CD4-positive, alpha-beta T cell (primary cell): ENCODE measurements around the gene HACD3. TPM values are rescaled to one million over a fixed set of nuclear protein-coding genes. Genes with fewer than 3 reads are reported as not detected.
"Not testable (repeated sequence)": the region's sequence is repeated elsewhere in the genome, so short reads cannot be mapped to it uniquely, and the experiment has no call there.

ENCODE experiments used
- ATAC-seq: fragments of 200-7000 bp; cut with Tn5 transposase; one replicate; pipeline ENCODE4 v1.10.0; 2022; ENCODE audit warnings: mild to moderate bottlenecking; ENCODE audit not compliant: poor library complexity
- CTCF ChIA-PET: fragments of 350-600 bp; sonication (Branson Sonifier 250); formaldehyde crosslinking; loops from one replicate; lab custom pipeline; 2021; ENCODE audit warnings: antibody characterized with exemption, inconsistent platforms; lab: Charles Lee
- POLR2A ChIA-PET: fragments of 350-600 bp; sonication (Branson Sonifier 250); formaldehyde crosslinking; loops from one replicate; lab custom pipeline; 2021; ENCODE audit warnings: antibody characterized with exemption, inconsistent platforms; lab: Charles Lee
- DNase-seq, 14 experiments: peaks; one replicate each; pipeline ENCODE4 v3.0.0-alpha.2; 2013 to 2020; ENCODE audit warnings: mixed read lengths in 2 of 14
- H3K27ac ChIP-seq, 2 donors: one replicate each; pipeline versions ENCODE4 v1.5.1 to v1.7.0; 2013; ENCODE audit warnings: low read length in 2 of 2, low read depth in 1 of 2, mild to moderate bottlenecking in 1 of 2
- H3K27me3 ChIP-seq, 2 experiments: 1 replicate in 1 of 2; 2 replicates in 1 of 2; pipeline versions ENCODE4 v1.6.1 to v1.7.0; 2013; ENCODE audit warnings: low read length in 2 of 2, control low read depth in 1 of 2, mild to moderate bottlenecking in 1 of 2, moderate library complexity in 1 of 2; ENCODE audit not compliant: insufficient read depth in 2 of 2, control insufficient read depth in 1 of 2
- H3K36me3 ChIP-seq: one replicate; pipeline ENCODE4 v1.6.1; 2013; ENCODE audit warnings: low read length, control low read depth; ENCODE audit not compliant: insufficient read depth
- H3K4me1 ChIP-seq: one replicate; pipeline ENCODE4 v1.6.1; 2013; ENCODE audit warnings: low read length, control low read depth; ENCODE audit not compliant: insufficient read depth
- H3K4me3 ChIP-seq: one replicate; pipeline ENCODE4 v1.5.1; 2013; ENCODE audit warnings: mild to moderate bottlenecking, low read length, moderate library complexity
- H3K9me3 ChIP-seq, 2 experiments: 1 replicate in 1 of 2; 2 replicates in 1 of 2; pipeline versions ENCODE4 v1.6.1 to v1.7.0; 2013; ENCODE audit warnings: low read length in 2 of 2, mild to moderate bottlenecking in 2 of 2, control low read depth in 1 of 2, moderate library complexity in 1 of 2; ENCODE audit not compliant: control insufficient read depth in 1 of 2, insufficient read depth in 1 of 2
- H3K27ac Mint-ChIP-seq: one replicate; pipeline ENCODE4 v1.8.0; 2020; ENCODE audit warnings: mixed read lengths
- H3K27me3 Mint-ChIP-seq: one replicate; pipeline ENCODE4 v1.8.0; 2021; ENCODE audit warnings: mixed read lengths
- H3K36me3 Mint-ChIP-seq: one replicate; pipeline ENCODE4 v1.8.0; 2021; ENCODE audit warnings: low read depth, mixed read lengths
- H3K4me1 Mint-ChIP-seq: one replicate; pipeline ENCODE4 v1.8.0; 2021; ENCODE audit warnings: low read depth, mixed read lengths
- H3K4me3 Mint-ChIP-seq: one replicate; pipeline ENCODE4 v1.8.0; 2020; ENCODE audit warnings: mild to moderate bottlenecking, mixed read lengths
- H3K9me3 Mint-ChIP-seq: one replicate; pipeline ENCODE4 v1.8.0; 2020; ENCODE audit warnings: mixed read lengths
- intact Hi-C, 2 experiments: fragments of 100-400 bp; cut with DNase I in 1 of 2; cut with micrococcal nuclease in 1 of 2; formaldehyde crosslinking; loops; one replicate each; pipeline versions ENCODE4 v1.15.1 to v1.9.0; 2023 to 2025; cut with DNase I, micrococcal nuclease
- total RNA-seq, 174 experiments: library from RNA in 2 of 174; stranded (reverse) in 2 of 174; gene quantifications; one replicate each; pipeline ENCODE4 v1.2.3 and lab custom pipeline; 2021 to 2026
- TF ChIP-seq, protein P1 (sequence below): fragments of 200-600 bp; IDR thresholded peaks from one replicate; pipeline ENCODE4 v1.8.0; 2022; ENCODE audit warnings: antibody characterized with exemption, mild to moderate bottlenecking

Gene HACD3
- total RNA-seq, 2 experiments from 2014 or later = 13.9 to 14.1 TPM

DNA sequence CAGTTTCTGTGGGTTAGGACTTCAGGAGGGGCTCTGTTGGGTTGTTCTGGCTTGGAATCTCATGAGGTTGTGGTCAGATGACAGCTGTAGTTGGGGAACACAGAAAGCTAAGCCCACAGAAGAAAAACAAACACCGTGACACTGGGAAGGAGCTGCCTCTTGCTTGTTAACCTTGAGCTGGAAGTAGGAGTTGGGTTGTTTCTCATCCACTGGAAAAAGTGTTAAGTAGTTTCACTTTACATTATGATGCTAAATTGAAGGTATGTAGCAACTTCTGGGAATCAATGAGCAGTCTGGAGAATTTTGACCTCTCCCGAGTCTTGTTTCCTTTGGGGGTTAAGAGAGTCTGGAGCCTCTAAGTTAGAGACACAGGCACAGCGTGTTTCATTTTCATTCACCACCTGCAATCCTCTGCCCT, 20.4 kb downstream of the HACD3 start:
- H3K27ac Mint-ChIP-seq = no peak overlapping the region
- H3K4me1 ChIP-seq = no peaks in the 10 kb centered on the region
- ChIA-PET CTCF (no interaction called here), POLR2A (interaction anchor here (1.7 kb wide), 1 partner anchor 12 kb away, joined by 6 read pairs; no protein-coding TSS in a partner anchor)
- H3K36me3 ChIP-seq = peaks cover 22% of the 10 kb centered on the region
- H3K4me1 Mint-ChIP-seq = peaks cover 26% of the 10 kb centered on the region
- no peak for ATAC-seq
- DNase-seq = no peak
- peaks cover 26% of the 10 kb centered on the region for H3K36me3 Mint-ChIP-seq
- TF ChIP-seq, protein P1, sequence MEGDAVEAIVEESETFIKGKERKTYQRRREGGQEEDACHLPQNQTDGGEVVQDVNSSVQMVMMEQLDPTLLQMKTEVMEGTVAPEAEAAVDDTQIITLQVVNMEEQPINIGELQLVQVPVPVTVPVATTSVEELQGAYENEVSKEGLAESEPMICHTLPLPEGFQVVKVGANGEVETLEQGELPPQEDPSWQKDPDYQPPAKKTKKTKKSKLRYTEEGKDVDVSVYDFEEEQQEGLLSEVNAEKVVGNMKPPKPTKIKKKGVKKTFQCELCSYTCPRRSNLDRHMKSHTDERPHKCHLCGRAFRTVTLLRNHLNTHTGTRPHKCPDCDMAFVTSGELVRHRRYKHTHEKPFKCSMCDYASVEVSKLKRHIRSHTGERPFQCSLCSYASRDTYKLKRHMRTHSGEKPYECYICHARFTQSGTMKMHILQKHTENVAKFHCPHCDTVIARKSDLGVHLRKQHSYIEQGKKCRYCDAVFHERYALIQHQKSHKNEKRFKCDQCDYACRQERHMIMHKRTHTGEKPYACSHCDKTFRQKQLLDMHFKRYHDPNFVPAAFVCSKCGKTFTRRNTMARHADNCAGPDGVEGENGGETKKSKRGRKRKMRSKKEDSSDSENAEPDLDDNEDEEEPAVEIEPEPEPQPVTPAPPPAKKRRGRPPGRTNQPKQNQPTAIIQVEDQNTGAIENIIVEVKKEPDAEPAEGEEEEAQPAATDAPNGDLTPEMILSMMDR = no peak
- no peak overlapping the region for H3K4me3 ChIP-seq
- H3K27me3 ChIP-seq = no peaks in the 10 kb centered on the region
- no peak overlapping the region for H3K4me3 Mint-ChIP-seq
- intact Hi-C loops = no loop called here
- no peaks in the 10 kb centered on the region for H3K9me3 ChIP-seq
- H3K27me3 Mint-ChIP-seq = no peaks in the 10 kb centered on the region
- no peak overlapping the region for H3K27ac ChIP-seq
- H3K9me3 Mint-ChIP-seq = no peaks in the 10 kb centered on the region

DNA sequence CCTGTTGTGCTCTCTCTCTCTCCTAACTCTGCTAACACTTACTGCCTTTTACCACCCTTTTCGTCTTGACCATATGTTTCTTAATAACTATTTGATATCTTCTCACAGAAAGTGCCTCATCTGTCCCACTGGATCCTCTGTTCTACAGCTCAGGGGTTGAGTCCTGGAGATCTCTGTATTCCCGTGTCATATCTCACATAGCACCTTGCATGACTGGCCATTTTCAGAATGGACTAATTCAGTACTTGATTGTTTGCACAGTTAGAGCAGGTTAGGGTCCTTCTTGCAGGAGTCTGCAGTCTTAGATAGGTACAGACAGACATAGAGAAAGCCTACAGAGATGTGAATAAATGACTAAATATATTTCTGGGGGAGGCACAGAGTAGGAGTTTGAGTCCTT, 20.9 kb downstream of the HACD3 start:
- Mint-ChIP-seq H3K4me3 (no peak overlapping the region), H3K9me3 (no peaks in the 10 kb centered on the region), H3K27me3 (no peaks in the 10 kb centered on the region), H3K36me3 (peaks cover 30% of the 10 kb centered on the region), H3K27ac (no peak overlapping the region), H3K4me1 (peaks cover 23% of the 10 kb centered on the region)
- Histone ChIP-seq H3K27ac (no peak overlapping the region), H3K4me1 (no peaks in the 10 kb centered on the region), H3K27me3 (no peaks in the 10 kb centered on the region), H3K36me3 (peaks cover 22% of the 10 kb centered on the region), H3K9me3 (no peaks in the 10 kb centered on the region), H3K4me3 (no peak overlapping the region)
- POLR2A ChIA-PET = no interaction called here
- CTCF ChIA-PET = no interaction called here
- DNase-seq = no peak
- intact Hi-C loops = no loop called here
- no peak for ATAC-seq
- TF ChIP-seq, protein P1 = no peak

DNA sequence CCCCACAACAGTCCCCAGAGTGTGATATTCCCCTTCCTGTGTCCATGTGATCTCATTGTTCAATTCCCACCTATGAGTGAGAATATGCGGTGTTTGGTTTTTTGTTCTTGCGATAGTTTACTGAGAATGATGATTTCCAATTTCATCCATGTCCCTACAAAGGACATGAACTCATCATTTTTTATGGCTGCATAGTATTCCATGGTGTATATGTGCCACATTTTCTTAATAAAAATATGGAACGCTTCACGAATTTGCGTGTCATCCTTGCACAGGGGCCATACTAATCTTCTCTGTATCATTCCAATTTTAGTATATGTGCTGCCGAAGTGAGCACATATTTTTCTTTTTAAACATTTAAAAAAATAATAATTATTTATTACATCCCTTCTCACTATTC, 22.6 kb downstream of the HACD3 start:
- peaks cover 44% of the 10 kb centered on the region for H3K36me3 Mint-ChIP-seq
- ATAC-seq, H3K27me3 ChIP-seq, H3K4me1 ChIP-seq, CTCF ChIA-PET, DNase-seq, H3K9me3 Mint-ChIP-seq, H3K27ac ChIP-seq, POLR2A ChIA-PET, H3K27ac Mint-ChIP-seq, H3K9me3 ChIP-seq, H3K4me3 Mint-ChIP-seq, intact Hi-C loops, H3K27me3 Mint-ChIP-seq, H3K4me3 ChIP-seq: not testable (repeated sequence)
- H3K36me3 ChIP-seq = peaks cover 33% of the 10 kb centered on the region
- H3K4me1 Mint-ChIP-seq = peaks cover 17% of the 10 kb centered on the region

DNA sequence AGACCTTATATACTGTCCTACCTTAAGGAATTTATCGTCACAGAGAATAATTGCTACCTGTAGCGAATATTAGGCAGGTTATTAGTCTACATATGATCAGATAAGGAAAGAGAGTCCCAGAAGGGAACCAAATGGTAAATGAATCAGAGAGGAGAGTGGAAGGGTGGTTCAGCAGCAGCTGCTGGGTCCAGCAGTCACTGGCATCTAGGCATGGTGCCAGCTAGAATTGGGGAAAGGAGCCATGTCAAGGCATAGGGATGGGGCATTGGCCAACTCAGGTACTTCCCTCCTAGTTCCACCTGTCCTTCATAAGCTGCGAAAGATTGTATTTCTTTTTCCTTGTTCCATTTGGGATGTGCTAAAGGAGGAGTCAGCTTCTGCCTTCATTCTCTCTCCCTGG, 23.4 kb downstream of the HACD3 start:
- Mint-ChIP-seq H3K36me3 (peaks cover 52% of the 10 kb centered on the region), H3K4me1 (peaks cover 15% of the 10 kb centered on the region), H3K27me3 (no peaks in the 10 kb centered on the region), H3K9me3 (no peaks in the 10 kb centered on the region), H3K4me3 (no peak overlapping the region), H3K27ac (no peak overlapping the region)
- TF ChIP-seq, protein P1 = no peak
- ATAC-seq = no peak
- intact Hi-C loops = no loop called here
- Histone ChIP-seq H3K9me3 (no peaks in the 10 kb centered on the region), H3K36me3 (peaks cover 39% of the 10 kb centered on the region), H3K4me1 (no peaks in the 10 kb centered on the region), H3K27ac (no peak overlapping the region), H3K27me3 (no peaks in the 10 kb centered on the region), H3K4me3 (no peak overlapping the region)
- CTCF ChIA-PET = no interaction called here
- POLR2A ChIA-PET = no interaction called here
- DNase-seq = no peak
